ENCODE measurements around the gene BEND5.

DNA sequence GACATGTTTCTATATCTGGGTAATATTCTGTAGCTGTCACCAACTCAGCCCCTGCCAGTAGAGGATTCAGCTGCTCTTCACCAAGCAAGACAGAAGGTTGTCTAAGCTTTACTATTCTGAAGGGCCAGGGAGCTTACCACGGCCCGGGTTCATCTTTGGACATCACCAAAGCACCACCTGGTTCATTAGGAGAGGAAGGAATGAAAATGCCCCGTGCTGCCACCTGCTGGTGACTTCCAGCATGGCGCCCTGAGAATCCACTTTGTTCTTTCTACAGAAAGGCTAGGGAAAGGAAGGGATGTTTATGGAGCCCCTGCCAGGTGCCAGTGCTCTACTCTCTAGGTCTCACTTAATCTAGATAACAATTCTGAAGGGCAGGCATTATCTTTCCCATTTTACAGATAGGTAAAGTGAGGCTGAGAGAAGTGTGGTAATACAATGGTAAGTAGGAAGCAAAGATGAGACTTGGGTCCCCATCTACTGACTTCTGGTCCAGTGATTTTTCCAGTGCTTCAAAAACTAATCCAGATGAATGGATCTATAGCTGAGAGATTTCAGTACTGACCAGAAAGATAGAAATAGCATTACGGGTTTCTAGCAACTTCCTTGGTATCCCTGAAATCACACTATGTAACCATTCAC is 79.5 kb downstream of the BEND5 start:
- TF ChIP-seq, protein P1, sequence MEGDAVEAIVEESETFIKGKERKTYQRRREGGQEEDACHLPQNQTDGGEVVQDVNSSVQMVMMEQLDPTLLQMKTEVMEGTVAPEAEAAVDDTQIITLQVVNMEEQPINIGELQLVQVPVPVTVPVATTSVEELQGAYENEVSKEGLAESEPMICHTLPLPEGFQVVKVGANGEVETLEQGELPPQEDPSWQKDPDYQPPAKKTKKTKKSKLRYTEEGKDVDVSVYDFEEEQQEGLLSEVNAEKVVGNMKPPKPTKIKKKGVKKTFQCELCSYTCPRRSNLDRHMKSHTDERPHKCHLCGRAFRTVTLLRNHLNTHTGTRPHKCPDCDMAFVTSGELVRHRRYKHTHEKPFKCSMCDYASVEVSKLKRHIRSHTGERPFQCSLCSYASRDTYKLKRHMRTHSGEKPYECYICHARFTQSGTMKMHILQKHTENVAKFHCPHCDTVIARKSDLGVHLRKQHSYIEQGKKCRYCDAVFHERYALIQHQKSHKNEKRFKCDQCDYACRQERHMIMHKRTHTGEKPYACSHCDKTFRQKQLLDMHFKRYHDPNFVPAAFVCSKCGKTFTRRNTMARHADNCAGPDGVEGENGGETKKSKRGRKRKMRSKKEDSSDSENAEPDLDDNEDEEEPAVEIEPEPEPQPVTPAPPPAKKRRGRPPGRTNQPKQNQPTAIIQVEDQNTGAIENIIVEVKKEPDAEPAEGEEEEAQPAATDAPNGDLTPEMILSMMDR (conservative IDR thresholded peaks at IDR 0.05) = peak; percentile 94
- no peak for TF ChIP-seq ZFX (IDR thresholded peaks at IDR 0.05)

All from C4-2B (cell line).